ENCODE data around the gene TTC19.

The TTC19 gene

DNA sequence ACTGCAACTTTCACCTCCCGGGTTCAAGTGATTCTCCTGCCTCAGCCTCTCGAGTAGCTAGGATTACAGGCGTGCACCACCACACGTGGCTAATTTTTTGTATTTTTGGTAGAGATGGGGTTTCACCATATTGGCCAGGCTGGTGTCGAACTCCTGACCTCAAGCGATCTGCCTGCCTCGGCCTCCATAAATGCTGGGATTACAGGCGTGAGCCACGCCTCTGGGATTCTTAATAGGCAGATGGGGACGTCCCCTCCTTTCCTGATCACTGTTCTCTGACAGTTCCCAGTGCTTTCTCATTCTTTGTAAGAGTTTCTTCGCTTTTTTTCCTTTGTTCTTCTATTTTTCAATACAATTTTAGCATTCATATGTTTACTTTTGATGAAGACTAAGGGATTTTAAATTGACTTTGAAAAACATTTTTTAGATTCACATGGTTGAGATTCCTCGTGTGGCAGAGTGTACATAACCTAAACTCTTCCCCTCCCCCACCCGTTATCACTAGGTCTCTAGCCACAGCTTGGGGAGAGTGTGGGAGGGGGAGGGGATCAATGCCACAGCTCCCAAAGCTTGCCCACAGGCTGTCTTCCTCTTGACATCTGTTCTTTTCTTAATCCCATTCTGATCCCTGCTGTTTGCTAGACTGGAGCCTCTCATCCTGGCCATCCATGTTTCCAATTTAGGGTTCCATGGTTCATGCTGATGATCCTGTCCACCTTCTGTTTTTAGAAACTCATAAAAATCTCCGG is 43.7 kb upstream of the TTC19 start:
- CTCF ChIA-PET, result no interaction called here
- POLR2A ChIA-PET, result no interaction called here
- no peak for DNase-seq (ENCODE audit: low read depth, low spot score)
- TF ChIP-seq, protein P1, sequence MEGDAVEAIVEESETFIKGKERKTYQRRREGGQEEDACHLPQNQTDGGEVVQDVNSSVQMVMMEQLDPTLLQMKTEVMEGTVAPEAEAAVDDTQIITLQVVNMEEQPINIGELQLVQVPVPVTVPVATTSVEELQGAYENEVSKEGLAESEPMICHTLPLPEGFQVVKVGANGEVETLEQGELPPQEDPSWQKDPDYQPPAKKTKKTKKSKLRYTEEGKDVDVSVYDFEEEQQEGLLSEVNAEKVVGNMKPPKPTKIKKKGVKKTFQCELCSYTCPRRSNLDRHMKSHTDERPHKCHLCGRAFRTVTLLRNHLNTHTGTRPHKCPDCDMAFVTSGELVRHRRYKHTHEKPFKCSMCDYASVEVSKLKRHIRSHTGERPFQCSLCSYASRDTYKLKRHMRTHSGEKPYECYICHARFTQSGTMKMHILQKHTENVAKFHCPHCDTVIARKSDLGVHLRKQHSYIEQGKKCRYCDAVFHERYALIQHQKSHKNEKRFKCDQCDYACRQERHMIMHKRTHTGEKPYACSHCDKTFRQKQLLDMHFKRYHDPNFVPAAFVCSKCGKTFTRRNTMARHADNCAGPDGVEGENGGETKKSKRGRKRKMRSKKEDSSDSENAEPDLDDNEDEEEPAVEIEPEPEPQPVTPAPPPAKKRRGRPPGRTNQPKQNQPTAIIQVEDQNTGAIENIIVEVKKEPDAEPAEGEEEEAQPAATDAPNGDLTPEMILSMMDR (IDR thresholded peaks at IDR 0.05; ENCODE audit: insufficient read depth, low read length, missing control alignments), result no peak
- no peak overlapping the region for H3K4me3 ChIP-seq (ENCODE audit: low read depth, low read length)

- no peak overlapping the region for H3K4me3 ChIP-seq (ENCODE audit: low read depth, low read length)
- CTCF ChIA-PET, result interaction anchor here (2.5 kb wide), 1 partner anchor 12 kb away, joined by 14 read pairs; the partner anchor contains the start of gene ADORA2B
- no peak for DNase-seq (ENCODE audit: low read depth, low spot score)
- POLR2A ChIA-PET, result no interaction called here
- TF ChIP-seq, protein P1 (IDR thresholded peaks at IDR 0.05; ENCODE audit: insufficient read depth, low read length, missing control alignments), result no peak
Measured at GRCh38 chr17:15957206-15957605, 42.4 kb upstream of the TTC19 start.

GRCh38 chr17:15957608-15958307 is 41.9 kb upstream of the TTC19 start:
- no peak overlapping the region for H3K4me3 ChIP-seq (ENCODE audit: low read depth, low read length)
- TF ChIP-seq, protein P1 (IDR thresholded peaks at IDR 0.05; ENCODE audit: insufficient read depth, low read length, missing control alignments), result no peak
- CTCF ChIA-PET, result interaction anchor here (2.5 kb wide), 1 partner anchor 13 kb away, joined by 14 read pairs; the partner anchor contains the start of gene ADORA2B
- POLR2A ChIA-PET, result interaction anchor here (0.6 to 1.7 kb wide), 3 partner anchors 13 to 42 kb away, joined by 3 to 13 read pairs (median 3); partner anchors contain the start of genes ADORA2B, TTC19 and ZSWIM7
- no peak for DNase-seq (ENCODE audit: low read depth, low spot score)

DNA sequence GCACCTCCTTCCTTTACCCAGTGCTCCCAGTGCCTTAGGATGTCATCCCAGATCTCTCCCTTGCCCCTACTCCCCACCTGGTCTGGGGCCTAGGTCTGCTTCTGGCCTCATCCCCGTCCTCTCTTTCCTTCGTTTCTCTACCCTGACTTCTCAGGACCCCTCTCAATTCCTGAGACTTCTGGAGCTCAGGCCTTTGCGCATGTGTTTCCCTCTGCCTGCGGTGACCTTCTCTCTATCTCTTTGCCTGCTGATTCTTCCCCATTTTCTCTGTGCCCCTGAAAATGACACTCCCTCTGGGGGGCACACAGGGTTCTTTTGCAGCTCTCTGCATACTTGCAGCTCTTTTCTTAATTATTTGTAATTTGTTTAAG is 41.2 kb upstream of the TTC19 start:
- TF ChIP-seq, protein P1 (IDR thresholded peaks at IDR 0.05; ENCODE audit: insufficient read depth, low read length, missing control alignments), result no peak
- DNase-seq (ENCODE audit: low read depth, low spot score), result no peak
- CTCF ChIA-PET, result interaction anchor here (0.6 to 2.5 kb wide), 5 partner anchors 9 to 40 kb away, joined by 3 to 14 read pairs (median 4); partner anchors contain the start of gene ADORA2B
- H3K4me3 ChIP-seq (ENCODE audit: low read depth, low read length), result no peak overlapping the region
- POLR2A ChIA-PET, result interaction anchor here (0.6 to 1.7 kb wide), 4 partner anchors 11 to 41 kb away, joined by 3 to 13 read pairs (median 3); partner anchors contain the start of genes ADORA2B, TTC19 and ZSWIM7

- no peak for DNase-seq (ENCODE audit: low read depth, low spot score)
- CTCF ChIA-PET, result interaction anchor here (1.0 kb wide), 1 partner anchor 36 kb away, joined by 3 read pairs; the partner anchor contains the start of gene ZSWIM7
- H3K4me3 ChIP-seq (ENCODE audit: low read depth, low read length), result no peak overlapping the region
- POLR2A ChIA-PET, result no interaction called here
- TF ChIP-seq, protein P1 (IDR thresholded peaks at IDR 0.05; ENCODE audit: insufficient read depth, low read length, missing control alignments), result no peak
Measured at GRCh38 chr17:15963670-15964110, 35.9 kb upstream of the TTC19 start.

DNA sequence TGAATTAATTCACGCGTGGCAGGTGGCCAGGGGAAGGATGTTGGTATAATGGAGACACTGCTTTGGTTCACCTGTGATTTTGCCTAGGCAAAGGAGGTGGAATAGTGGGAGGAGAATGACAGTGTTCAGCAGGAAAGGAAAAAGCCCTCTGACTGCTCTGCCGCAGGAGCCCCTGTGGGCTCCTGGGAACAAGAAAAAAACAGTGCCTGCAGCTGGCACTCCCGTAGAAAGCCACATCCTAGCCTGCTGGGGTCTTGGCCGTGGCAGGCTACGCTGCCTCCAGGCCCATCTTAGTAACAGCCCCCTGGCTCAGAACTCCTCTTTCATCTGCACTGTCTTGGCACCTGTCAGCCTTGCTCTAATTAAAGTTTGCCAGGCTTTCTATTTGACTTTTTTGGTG is 34.1 kb upstream of the TTC19 start:
- H3K4me3 ChIP-seq (ENCODE audit: low read depth, low read length), result no peak overlapping the region
- DNase-seq (ENCODE audit: low read depth, low spot score), result no peak
- TF ChIP-seq, protein P1 (IDR thresholded peaks at IDR 0.05; ENCODE audit: insufficient read depth, low read length, missing control alignments), result no peak
- ChIA-PET POLR2A (no interaction called here), CTCF (interaction anchor here (1.2 to 3.7 kb wide), 3 partner anchors 10 to 137 kb away, joined by 3 to 15 read pairs (median 5); partner anchors contain the start of gene ADORA2B)
